Left renal cortex interstitium (tissue), 4 donors: Measurements from ENCODE around the gene COL5A1. TPM values are rescaled to one million over a fixed set of nuclear protein-coding genes. Genes with fewer than 3 reads are reported as not detected.

Experiments used
- polyA plus RNA-seq, 4 donors: library from polyadenylated mRNA; unstranded; fragments of 120-200 nt; gene quantifications; one replicate each; pipeline ENCODE4 v1.2.1, GENCODE V29; 2013; ENCODE audit not compliant: insufficient read length in 4 of 4

Gene COL5A1
- polyA plus RNA-seq, 4 donors = 92.0 to 140 (median 99.7) TPM

Other genes starting within 250 kb of the COL5A1 start
- gene FCN2, start 239.0 kb downstream of the COL5A1 start, polyA plus RNA-seq = under 1 TPM in 3 of 4 donors, not detected in 1; 0.66 to 0.95 (median 0.83) TPM